ENCODE data around the gene SNRNP35. TPM values are rescaled to one million over a fixed set of nuclear protein-coding genes. Genes with fewer than 3 reads are reported as not detected.

SNRNP35 gene
- total and polyA plus RNA-seq, 2 of the 8 experiments (the other 6 are each of a cell fraction or from before 2014, with no cell fraction given) = 8.0 to 16.9 TPM

DNA sequence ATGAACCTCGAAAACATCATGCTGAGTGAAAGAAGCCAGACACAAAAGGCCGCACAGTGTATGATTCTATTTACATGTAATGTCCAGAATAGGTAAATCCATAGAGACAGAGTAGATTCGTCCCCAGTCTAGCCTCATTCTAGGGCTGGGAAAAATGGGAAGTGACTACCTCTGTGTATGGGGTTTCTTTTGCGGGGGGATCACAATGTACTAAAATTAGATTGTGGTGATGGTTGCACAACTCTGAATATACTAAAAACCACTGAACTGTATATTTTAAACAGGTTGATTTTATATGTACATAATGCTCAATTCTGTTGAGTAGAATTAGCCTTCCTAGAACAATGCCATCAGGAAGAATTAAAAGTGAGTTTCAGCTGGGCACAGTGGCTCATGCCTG is 15.2 kb upstream of the SNRNP35 start:
- Histone ChIP-seq H2BK120ac (replicated peaks; ENCODE audit: low read depth, low read length) (no peak overlapping the region), H3K79me2 (ENCODE audit: control insufficient read depth in 1 of 2, insufficient read depth in 2 of 2, low read length in 2 of 2) (no peaks in the 10 kb centered on the region), H3K23me2 (ENCODE audit: low read depth, low read length) (no peaks in the 10 kb centered on the region), H3K4me2 (ENCODE audit: insufficient read depth in 1 of 2, low read depth in 2 of 2, low read length in 2 of 2) (no peak overlapping the region), H2BK5ac (ENCODE audit: low read depth, low read length) (no peak overlapping the region), H3K9ac (replicated peaks in 1 of 4; ENCODE audit: extremely low read depth in 1 of 4, low read depth in 3 of 4, low read length in 3 of 4) (no peak overlapping the region), H3K4me1 (replicated peaks in 1 of 4; ENCODE audit: control insufficient read depth in 3 of 4, insufficient read depth in 4 of 4, low read length in 3 of 4) (peaks cover 0 to 2% (median 0%) of the 10 kb centered on the region in 4 experiments; a peak in 1 of 7 replicates), H3K4ac (replicated peaks; ENCODE audit: insufficient read length, low read depth, low read length) (no peak overlapping the region), H3K18ac (ENCODE audit: extremely low read depth, low read length) (no peak overlapping the region), H3K4me3 (ENCODE audit: extremely low read depth in 1 of 4, insufficient read depth in 2 of 4, low read depth in 3 of 4, low read length in 4 of 4) (no peak overlapping the region), H3K36me3 (ENCODE audit: control insufficient read depth in 2 of 4, insufficient read depth in 4 of 4, low read length in 3 of 4) (no peaks in the 10 kb centered on the region), H4K8ac (ENCODE audit: extremely low read depth, insufficient read depth, low read length) (no peak overlapping the region), H2BK12ac (ENCODE audit: low read depth, low read length) (no peak overlapping the region), H4K5ac (ENCODE audit: insufficient read length, low read depth, low read length) (no peak overlapping the region), H3K56ac (replicated peaks; ENCODE audit: insufficient read length, low read depth, low read length) (no peak overlapping the region), H2BK15ac (ENCODE audit: low read length) (no peak overlapping the region), H4K20me1 (replicated peaks in 1 of 2; ENCODE audit: control insufficient read depth in 1 of 2, insufficient read depth in 2 of 2, low read length in 2 of 2) (no peaks in the 10 kb centered on the region), H3K27me3 (replicated peaks in 1 of 4; ENCODE audit: control insufficient read depth in 3 of 4, extremely low read depth in 1 of 4, insufficient read depth in 3 of 4, low read length in 3 of 4) (peaks cover 0 to 3% (median 2%) of the 10 kb centered on the region in 4 experiments; a peak in 3 of 7 replicates), H3K9me3 (ENCODE audit: insufficient read depth in 2 of 2, low read depth in 1 of 2, low read length in 1 of 2) (no peaks in the 10 kb centered on the region), H3K27ac (ENCODE audit: low read depth, low read length) (no peak overlapping the region), H2BK20ac (ENCODE audit: low read length) (no peak overlapping the region), H2AK5ac (ENCODE audit: low read depth, low read length) (no peak overlapping the region), H2AFZ (ENCODE audit: low read length) (no peak overlapping the region), H3K14ac (ENCODE audit: insufficient read length) (no peak overlapping the region), H3K23ac (ENCODE audit: insufficient read length) (no peak overlapping the region), H4K91ac (replicated peaks; ENCODE audit: insufficient read length, low read length) (no peak overlapping the region), H3K79me1 (ENCODE audit: low read depth, low read length) (no peaks in the 10 kb centered on the region)
- DNase-seq (ENCODE audit: low read depth in 1 of 2, low spot score in 2 of 2) (no peak), FAIRE-seq (no peak)
- 69% methylated on average over 4 of the region's 4 CpGs; no CpG with 5 or more reads in 1 of the 2 experiments for WGBS, 2 experiments (ENCODE audit: extremely low coverage in 1 of 2, insufficient coverage in 1 of 2, insufficient read length in 1 of 2, insufficient replicate concordance in 2 of 2, low coverage in 1 of 2, low lambda C conversion rate in 2 of 2, missing lambda C conversion rate in 1 of 2)
- no peak for TF ChIP-seq SP1 (IDR thresholded peaks at IDR 0.05; ENCODE audit: low read depth, low read length)
- no peak for TF ChIP-seq NANOG (IDR thresholded peaks at IDR 0.05; ENCODE audit: insufficient read depth, low read depth, low read length, poor library complexity, severe bottlenecking)
- TF ChIP-seq, protein P1, sequence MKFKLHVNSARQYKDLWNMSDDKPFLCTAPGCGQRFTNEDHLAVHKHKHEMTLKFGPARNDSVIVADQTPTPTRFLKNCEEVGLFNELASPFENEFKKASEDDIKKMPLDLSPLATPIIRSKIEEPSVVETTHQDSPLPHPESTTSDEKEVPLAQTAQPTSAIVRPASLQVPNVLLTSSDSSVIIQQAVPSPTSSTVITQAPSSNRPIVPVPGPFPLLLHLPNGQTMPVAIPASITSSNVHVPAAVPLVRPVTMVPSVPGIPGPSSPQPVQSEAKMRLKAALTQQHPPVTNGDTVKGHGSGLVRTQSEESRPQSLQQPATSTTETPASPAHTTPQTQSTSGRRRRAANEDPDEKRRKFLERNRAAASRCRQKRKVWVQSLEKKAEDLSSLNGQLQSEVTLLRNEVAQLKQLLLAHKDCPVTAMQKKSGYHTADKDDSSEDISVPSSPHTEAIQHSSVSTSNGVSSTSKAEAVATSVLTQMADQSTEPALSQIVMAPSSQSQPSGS (IDR thresholded peaks at IDR 0.05; ENCODE audit: low read length) = no peak
- TF ChIP-seq EGR1 (IDR thresholded peaks at IDR 0.05; ENCODE audit: borderline replicate concordance, low read depth, low read length) = no peak
- CTCF ChIA-PET (ENCODE audit: partially characterized antibody) = no interaction called here
- POLR2A ChIA-PET (ENCODE audit: partially characterized antibody) = no interaction called here

Measured in H1 (cell line).